ENCODE measurements around the gene THSD7B.

DNA sequence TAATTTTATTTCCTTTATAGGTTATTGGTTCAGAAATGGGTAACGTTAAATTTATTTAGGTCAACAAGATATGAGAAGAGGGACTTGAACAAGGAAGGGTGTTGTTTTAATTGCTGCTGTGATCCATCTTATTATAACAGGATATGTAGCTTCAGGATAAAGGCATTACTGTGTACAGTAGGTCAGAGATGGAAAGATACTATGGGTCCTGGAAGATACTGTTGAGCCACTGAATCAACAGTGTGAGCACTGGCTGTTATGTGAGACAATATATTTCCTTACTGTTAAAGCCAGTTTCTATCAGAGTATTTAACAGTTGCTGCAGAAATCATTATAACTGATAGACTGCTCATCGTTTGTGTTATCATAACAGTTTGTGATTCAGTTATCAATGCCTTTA is 414.7 kb downstream of the THSD7B start:
- TF ChIP-seq, protein P1, sequence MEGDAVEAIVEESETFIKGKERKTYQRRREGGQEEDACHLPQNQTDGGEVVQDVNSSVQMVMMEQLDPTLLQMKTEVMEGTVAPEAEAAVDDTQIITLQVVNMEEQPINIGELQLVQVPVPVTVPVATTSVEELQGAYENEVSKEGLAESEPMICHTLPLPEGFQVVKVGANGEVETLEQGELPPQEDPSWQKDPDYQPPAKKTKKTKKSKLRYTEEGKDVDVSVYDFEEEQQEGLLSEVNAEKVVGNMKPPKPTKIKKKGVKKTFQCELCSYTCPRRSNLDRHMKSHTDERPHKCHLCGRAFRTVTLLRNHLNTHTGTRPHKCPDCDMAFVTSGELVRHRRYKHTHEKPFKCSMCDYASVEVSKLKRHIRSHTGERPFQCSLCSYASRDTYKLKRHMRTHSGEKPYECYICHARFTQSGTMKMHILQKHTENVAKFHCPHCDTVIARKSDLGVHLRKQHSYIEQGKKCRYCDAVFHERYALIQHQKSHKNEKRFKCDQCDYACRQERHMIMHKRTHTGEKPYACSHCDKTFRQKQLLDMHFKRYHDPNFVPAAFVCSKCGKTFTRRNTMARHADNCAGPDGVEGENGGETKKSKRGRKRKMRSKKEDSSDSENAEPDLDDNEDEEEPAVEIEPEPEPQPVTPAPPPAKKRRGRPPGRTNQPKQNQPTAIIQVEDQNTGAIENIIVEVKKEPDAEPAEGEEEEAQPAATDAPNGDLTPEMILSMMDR (IDR thresholded peaks at IDR 0.05): no peak
- TF ChIP-seq POLR2A (IDR thresholded peaks at IDR 0.05): no peak
